HepG2 (cell line): ENCODE results near the gene FAF1. TPM values are rescaled to one million over a fixed set of nuclear protein-coding genes. Genes with fewer than 3 reads are reported as not detected.

ENCODE experiments used
- ETV5 ChIP-seq: IDR thresholded peaks from 2 replicates; pipeline ENCODE4 v1.6.1; 2018; ENCODE audit warnings: missing biosample characterization, missing genetic modification reagents, inconsistent platforms, borderline replicate concordance
- GATAD1 ChIP-seq: IDR thresholded peaks from 2 replicates; pipeline ENCODE4 v1.6.1; 2016; ENCODE audit warnings: missing genetic modification reagents, missing compliant biosample characterization
- GFI1 ChIP-seq: sonication (generic); formaldehyde crosslinking; IDR thresholded peaks from 2 replicates; pipeline ENCODE4 v1.5.0; 2020; ENCODE audit warnings: missing genetic modification reagents, mild to moderate bottlenecking, borderline replicate concordance
- HES4 ChIP-seq: sonication (generic); formaldehyde crosslinking; IDR thresholded peaks from 2 replicates; pipeline ENCODE4 v1.9.0; 2021; ENCODE audit warnings: mild to moderate bottlenecking, missing genetic modification reagents, borderline replicate concordance
- MTERF4 ChIP-seq: sonication (generic); formaldehyde crosslinking; IDR thresholded peaks from 2 replicates; pipeline ENCODE4 v1.8.0; 2023; ENCODE audit warnings: mild to moderate bottlenecking, missing genetic modification reagents
- NFRKB ChIP-seq: fragments of 450-650 bp; IDR thresholded peaks from 2 replicates; pipeline ENCODE4 v1.6.1; 2017
- PAX8 ChIP-seq: sonication (generic); formaldehyde crosslinking; IDR thresholded peaks from 2 replicates; pipeline ENCODE4 v1.8.0; 2022; ENCODE audit warnings: mild to moderate bottlenecking, missing genetic modification reagents, borderline replicate concordance
- PRDM15 ChIP-seq: sonication (generic); formaldehyde crosslinking; IDR thresholded peaks from 2 replicates; pipeline ENCODE4 v1.4.0; 2020; ENCODE audit warnings: missing genetic modification reagents
- RFXANK ChIP-seq: IDR thresholded peaks from 2 replicates; pipeline ENCODE4 v1.6.1; 2016
- STAT5B ChIP-seq: sonication (generic); formaldehyde crosslinking; IDR thresholded peaks from 2 replicates; pipeline ENCODE4 v1.4.0; 2020; ENCODE audit warnings: missing genetic modification reagents
- TEAD2 ChIP-seq: sonication (generic); formaldehyde crosslinking; IDR thresholded peaks from 2 replicates; pipeline ENCODE4 v1.9.0; 2021; ENCODE audit warnings: missing genetic modification reagents
- TFAP4 ChIP-seq: sonication (generic); IDR thresholded peaks from 2 replicates; pipeline ENCODE4 v1.6.1; 2016; ENCODE audit warnings: low read depth, borderline replicate concordance
- UBTF ChIP-seq: sonication (generic); formaldehyde crosslinking; IDR thresholded peaks from 2 replicates; pipeline ENCODE4 v1.4.0; 2020; ENCODE audit warnings: mild to moderate bottlenecking, missing genetic modification reagents
- ZSCAN21 ChIP-seq: sonication (generic); formaldehyde crosslinking; IDR thresholded peaks from 2 replicates; pipeline ENCODE4 v1.8.0; 2022; ENCODE audit warnings: mild to moderate bottlenecking, missing genetic modification reagents, moderate library complexity, borderline replicate concordance
- polyA plus RNA-seq, 8 experiments: library from polyadenylated mRNA; depleted of rRNA in 3 of 8; stranded (reverse) in 7 of 8; unstranded in 1 of 8; fragments of >200 nt; fragmentation: Illumina TruSeq in 4 of 8; extraction: Trizol in 4 of 8; gene quantifications; 2 replicates each; pipeline versions ENCODE4 v1.2.1 to v1.2.3, GENCODE V29; 2011 to 2016; ENCODE audit warnings: low read depth in 4 of 8, missing spikeins in 1 of 8, mixed read lengths in 1 of 8; ENCODE audit not compliant: insufficient read depth in 1 of 8
- total RNA-seq, 5 experiments: library from RNA; depleted of rRNA; stranded (reverse); fragments of >200 nt; fragmentation: Illumina TruSeq; extraction: Trizol; gene quantifications; 2 replicates each; pipeline ENCODE4 v1.2.3, GENCODE V29; 2016; ENCODE audit warnings: low read depth in 1 of 5
- TF ChIP-seq, protein P1 (sequence below): IDR thresholded peaks from 2 replicates; pipeline ENCODE4 v1.6.1; 2016; ENCODE audit warnings: mild to moderate bottlenecking

FAF1 gene
- total and polyA plus RNA-seq, 2 of the 13 experiments (the other 11 are each of a cell fraction or from before 2014, with no cell fraction given): 19.4 to 63.3 TPM

GRCh38 chr1:50978144-50978851 lies 18.2 kb upstream of the FAF1 start (continued):
- no peak; the same call in 1 of the 2 replicates for TF ChIP-seq MTERF4
- no peak for TF ChIP-seq STAT5B (CRISPR knock-in tag)
- TF ChIP-seq PAX8 (CRISPR knock-in tag): no peak
- TF ChIP-seq TEAD2: no peak
- no peak for TF ChIP-seq GFI1 (CRISPR knock-in tag)
- TF ChIP-seq ETV5 (CRISPR knock-in tag): no peak; the same call in 1 of the 2 replicates
- TF ChIP-seq RFXANK (CRISPR knock-in tag): no peak
- TF ChIP-seq TFAP4: peak; percentile 78; the same call in 1 of the 2 replicates
- TF ChIP-seq PRDM15: no peak
- no peak for TF ChIP-seq ZSCAN21
- no peak; the same call in 1 of the 2 replicates for TF ChIP-seq HES4
- TF ChIP-seq UBTF (CRISPR knock-in tag): peak; percentile 98
- no peak for TF ChIP-seq NFRKB
- no peak; the same call in 1 of the 2 replicates for TF ChIP-seq GATAD1 (CRISPR knock-in tag)
- TF ChIP-seq, protein P1, sequence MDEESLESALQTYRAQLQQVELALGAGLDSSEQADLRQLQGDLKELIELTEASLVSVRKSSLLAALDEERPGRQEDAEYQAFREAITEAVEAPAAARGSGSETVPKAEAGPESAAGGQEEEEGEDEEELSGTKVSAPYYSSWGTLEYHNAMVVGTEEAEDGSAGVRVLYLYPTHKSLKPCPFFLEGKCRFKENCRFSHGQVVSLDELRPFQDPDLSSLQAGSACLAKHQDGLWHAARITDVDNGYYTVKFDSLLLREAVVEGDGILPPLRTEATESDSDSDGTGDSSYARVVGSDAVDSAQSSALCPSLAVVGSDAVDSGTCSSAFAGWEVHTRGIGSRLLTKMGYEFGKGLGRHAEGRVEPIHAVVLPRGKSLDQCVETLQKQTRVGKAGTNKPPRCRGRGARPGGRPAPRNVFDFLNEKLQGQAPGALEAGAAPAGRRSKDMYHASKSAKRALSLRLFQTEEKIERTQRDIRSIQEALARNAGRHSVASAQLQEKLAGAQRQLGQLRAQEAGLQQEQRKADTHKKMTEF (CRISPR knock-in tag): no peak; the same call in 1 of the 2 replicates
